Erythroblast (primary cell): ENCODE results near the gene C12orf76.

Experiments
- GATA1 ChIP-seq: IDR thresholded peaks from 2 replicates; pipeline ENCODE4 v1.6.1; 2011; ENCODE audit warnings: low read depth, mild to moderate bottlenecking, control low read depth, low read length, moderate library complexity
- POLR2A ChIP-seq: IDR thresholded peaks from 2 replicates; pipeline ENCODE4 v1.6.1; 2011; ENCODE audit warnings: mild to moderate bottlenecking, low read length

DNA sequence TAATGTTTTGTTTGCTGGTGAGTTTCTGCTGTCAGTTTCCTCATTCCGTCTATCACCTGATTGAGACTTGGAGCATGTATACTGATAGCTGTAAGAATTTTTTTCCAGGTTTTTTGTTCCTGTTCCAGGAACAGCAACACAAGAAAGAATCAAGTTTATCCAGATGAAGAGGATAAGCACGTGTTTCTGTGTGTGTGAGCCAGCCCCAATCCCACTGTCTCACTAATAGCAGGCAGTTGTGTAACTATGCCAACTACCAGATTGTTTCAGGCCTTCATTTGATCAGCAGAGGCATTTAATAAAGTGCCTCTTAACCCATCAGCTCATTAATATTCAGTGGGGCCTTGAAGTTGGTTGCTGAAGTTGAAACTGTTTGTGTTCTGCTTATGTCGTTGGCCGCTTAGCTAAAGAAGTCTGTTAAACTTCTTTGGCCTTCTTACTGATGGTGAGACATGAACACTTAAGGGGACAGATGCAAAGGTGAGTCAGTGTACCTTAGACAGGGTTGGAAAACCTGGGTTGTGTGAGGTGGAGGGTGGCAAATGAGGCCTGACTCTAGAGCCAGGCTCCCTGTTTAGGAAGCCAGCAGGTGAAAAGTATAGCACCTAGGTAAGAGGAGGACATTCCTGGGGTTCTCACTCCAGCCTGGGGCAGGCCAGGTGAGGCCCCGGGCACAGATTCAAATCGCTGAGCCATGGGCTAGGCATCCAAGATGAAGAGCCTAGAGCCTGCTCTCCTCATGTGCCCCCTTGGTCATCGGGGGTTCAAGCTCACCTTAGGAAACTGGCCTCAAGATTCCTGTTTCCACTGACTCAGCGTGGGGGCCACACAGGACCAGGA lies 45.4 kb downstream of the C12orf76 start:
- TF ChIP-seq POLR2A: no peak
- TF ChIP-seq GATA1: no peak
